ENCODE measurements around the gene PFKFB3.
"Not testable (repeated sequence)": the region's sequence is repeated elsewhere in the genome, so short reads cannot be mapped to it uniquely, and the experiment has no call there.

Gene PFKFB3

GRCh38 chr10:6202684-6203330, at the start of gene PFKFB3:
PFKFB3 (plus strand) TSS chr10:6202932; CDS start chr10:6203261, 329 bp downstream.
- DNase-seq (ENCODE audit: low spot score) = peak; percentile 83

- no peak for DNase-seq (ENCODE audit: low spot score)
Measured at GRCh38 chr10:6153845-6154244, 48.9 kb upstream of the PFKFB3 start.

- DNase-seq (ENCODE audit: low spot score) = no peak
Measured at GRCh38 chr10:6154566-6154965, 48.2 kb upstream of the PFKFB3 start.

GRCh38 chr10:6158276-6158675, 44.5 kb upstream of the PFKFB3 start:
- DNase-seq (ENCODE audit: low spot score) = no peak

- DNase-seq (ENCODE audit: low spot score) = no peak
Measured at GRCh38 chr10:6161921-6162320, 40.8 kb upstream of the PFKFB3 start.

GRCh38 chr10:6162589-6163356, 40.0 kb upstream of the PFKFB3 start:
- DNase-seq (ENCODE audit: low spot score) = peak; percentile 79

GRCh38 chr10:6163364-6164270, 39.1 kb upstream of the PFKFB3 start:
- peak; percentile 79 for DNase-seq (ENCODE audit: low spot score)

GRCh38 chr10:6164271-6165095, 38.2 kb upstream of the PFKFB3 start:
- DNase-seq (ENCODE audit: low spot score) = no peak

- no peak for DNase-seq (ENCODE audit: low spot score)
Measured at GRCh38 chr10:6165221-6165725, 37.5 kb upstream of the PFKFB3 start.

- not testable (repeated sequence) for DNase-seq (ENCODE audit: low spot score)
Measured at GRCh38 chr10:6165933-6166332, 36.8 kb upstream of the PFKFB3 start.

GRCh38 chr10:6167456-6167855, 35.3 kb upstream of the PFKFB3 start:
- DNase-seq (ENCODE audit: low spot score) = no peak

GRCh38 chr10:6168084-6168483, 34.6 kb upstream of the PFKFB3 start:
- DNase-seq (ENCODE audit: low spot score) = no peak

GRCh38 chr10:6170638-6171037, 32.1 kb upstream of the PFKFB3 start:
- DNase-seq (ENCODE audit: low spot score) = no peak

GRCh38 chr10:6171881-6172695, 30.6 kb upstream of the PFKFB3 start:
- DNase-seq (ENCODE audit: low spot score) = no peak

- DNase-seq (ENCODE audit: low spot score) = peak; percentile 41
Measured at GRCh38 chr10:6173203-6173602, 29.5 kb upstream of the PFKFB3 start.

- DNase-seq (ENCODE audit: low spot score) = peak; percentile 49
Measured at GRCh38 chr10:6174201-6174874, 28.4 kb upstream of the PFKFB3 start.

- DNase-seq (ENCODE audit: low spot score) = no peak
Measured at GRCh38 chr10:6175329-6176055, 27.2 kb upstream of the PFKFB3 start.

- DNase-seq (ENCODE audit: low spot score) = no peak
Measured at GRCh38 chr10:6176691-6177231, 26.0 kb upstream of the PFKFB3 start.

- no peak for DNase-seq (ENCODE audit: low spot score)
Measured at GRCh38 chr10:6177880-6178281, 24.9 kb upstream of the PFKFB3 start.

All from cerebellar cortex (tissue), 1 donor.